IMR-90 (cell line): ENCODE data around the gene IQCK. TPM values are rescaled to one million over a fixed set of nuclear protein-coding genes. Genes with fewer than 3 reads are reported as not detected.
A peak's percentile ranks its signal among the peaks of the same experiment; 100 is the strongest.

Source experiments
- ATAC-seq: fragments of 200-7000 bp; cut with Tn5 transposase; 2 replicates; pipeline ENCODE4 v1.9.1; 2020; ENCODE audit warnings: low read depth, mild to moderate bottlenecking, moderate library complexity
- BruUV-seq: library from RNA; stranded (reverse); fragments of 400-500 nt; replicated peaks from 2 replicates; lab custom pipeline; 2021; lab: Mats Ljungman, UMichigan
- CTCF ChIA-PET: fragments of 300-600 bp; formaldehyde crosslinking; extraction: SDS; loops from one replicate; lab custom pipeline; 2021; ENCODE audit warnings: antibody characterized with exemption; lab: Yijun Ruan, JAX
- POLR2A ChIA-PET: fragments of 300-600 bp; sonication (Branson Sonifier 250); formaldehyde crosslinking; loops from one replicate; lab custom pipeline; 2022; ENCODE audit warnings: antibody characterized with exemption; ENCODE audit not compliant: unreplicated experiment; lab: Charles Lee
- DNase-seq: peaks from one replicate; pipeline ENCODE4 v3.0.0; 2013
- H2AFZ ChIP-seq: replicated peaks from 2 replicates; pipeline ENCODE3; 2013; ENCODE audit warnings: low read length, mild to moderate bottlenecking; ENCODE audit not compliant: poor library complexity
- H2AK5ac ChIP-seq: 2 replicates; pipeline ENCODE4 v1.6.1; 2013; ENCODE audit warnings: low read depth, low read length, inconsistent platforms
- H2AK9ac ChIP-seq: replicated peaks from 2 replicates; pipeline ENCODE3; 2013; ENCODE audit warnings: mild to moderate bottlenecking, low read depth, low read length, moderate library complexity; ENCODE audit not compliant: poor library complexity
- H2BK120ac ChIP-seq: 2 replicates; pipeline ENCODE4 v1.6.1; 2013; ENCODE audit warnings: low read depth, low read length, inconsistent platforms
- H2BK15ac ChIP-seq: 3 replicates; pipeline ENCODE4 v1.6.1; 2013; ENCODE audit warnings: low read depth, low read length, inconsistent platforms
- H2BK20ac ChIP-seq: 2 replicates; pipeline ENCODE4 v1.6.1; 2013; ENCODE audit warnings: low read depth, mild to moderate bottlenecking, inconsistent platforms, low read length, moderate library complexity
- H2BK5ac ChIP-seq: 2 replicates; pipeline ENCODE4 v1.6.1; 2013; ENCODE audit warnings: mild to moderate bottlenecking, low read depth, low read length, inconsistent platforms; ENCODE audit not compliant: poor library complexity, severe bottlenecking
- H3K14ac ChIP-seq: replicated peaks from 2 replicates; pipeline ENCODE4 v1.6.1; 2013; ENCODE audit warnings: low read depth, low read length, inconsistent platforms
- H3K18ac ChIP-seq: 2 replicates; pipeline ENCODE4 v1.6.1; 2013; ENCODE audit warnings: low read depth, low read length, control low read depth
- H3K23ac ChIP-seq: 2 replicates; pipeline ENCODE4 v1.6.1; 2013; ENCODE audit warnings: low read depth, low read length, inconsistent platforms
- H3K27ac ChIP-seq: 2 replicates; pipeline ENCODE4 v1.5.1; 2013; ENCODE audit warnings: mild to moderate bottlenecking, control low read depth, low read length; ENCODE audit not compliant: insufficient read depth
- H3K27me3 ChIP-seq: 2 replicates; pipeline ENCODE4 v1.6.1; 2013; ENCODE audit warnings: low read length; ENCODE audit not compliant: control insufficient read depth, insufficient read depth
- H3K36me3 ChIP-seq: 2 replicates; pipeline ENCODE4 v1.6.1; 2013; ENCODE audit warnings: low read length, mixed read lengths; ENCODE audit not compliant: control insufficient read depth, insufficient read depth
- H3K4ac ChIP-seq: 2 replicates; pipeline ENCODE4 v1.6.1; 2013; ENCODE audit warnings: low read depth, low read length, inconsistent platforms
- H3K4me1 ChIP-seq: 2 replicates; pipeline ENCODE4 v1.6.1; 2013; ENCODE audit warnings: low read length, mixed read lengths; ENCODE audit not compliant: control insufficient read depth, insufficient read depth
- H3K4me2 ChIP-seq: 2 replicates; pipeline ENCODE4 v1.6.1; 2013; ENCODE audit warnings: low read depth, mild to moderate bottlenecking, control low read depth, low read length, moderate library complexity
- H3K4me3 ChIP-seq: 2 replicates; pipeline ENCODE4 v1.5.1; 2013; ENCODE audit warnings: low read depth, mild to moderate bottlenecking, control low read depth, low read length, moderate library complexity; ENCODE audit not compliant: insufficient read depth
- H3K56ac ChIP-seq: 2 replicates; pipeline ENCODE4 v1.6.1; 2013; ENCODE audit warnings: low read length, inconsistent platforms; ENCODE audit not compliant: insufficient read depth; ENCODE audit errors: extremely low read depth
- H3K79me1 ChIP-seq, 2 experiments: 2 replicates each; pipeline ENCODE4 v1.6.1; 2013; ENCODE audit warnings: low read length in 2 of 2, inconsistent platforms in 1 of 2, low read depth in 1 of 2
- H3K9ac ChIP-seq: 2 replicates; pipeline ENCODE4 v1.6.1; 2013; ENCODE audit warnings: low read depth, low read length, control low read depth
- H3K9me1 ChIP-seq: 2 replicates; pipeline ENCODE4 v1.6.1; 2013; ENCODE audit warnings: low read length, inconsistent platforms; ENCODE audit not compliant: insufficient read depth
- H3K9me3 ChIP-seq: 2 replicates; pipeline ENCODE4 v1.6.1; 2013; ENCODE audit warnings: low read length; ENCODE audit not compliant: control insufficient read depth, insufficient read depth
- H4K20me1 ChIP-seq: 2 replicates; pipeline ENCODE4 v1.6.1; 2013; ENCODE audit warnings: low read length, inconsistent platforms; ENCODE audit not compliant: insufficient read depth
- H4K5ac ChIP-seq: 2 replicates; pipeline ENCODE4 v1.6.1; 2013; ENCODE audit warnings: mild to moderate bottlenecking, low read depth, low read length, control low read depth
- H4K8ac ChIP-seq, 2 experiments: 2 replicates each; pipeline ENCODE4 v1.6.1; 2013; ENCODE audit warnings: low read depth in 2 of 2, low read length in 2 of 2, control low read depth in 1 of 2, inconsistent platforms in 1 of 2
- H4K91ac ChIP-seq: 2 replicates; pipeline ENCODE4 v1.6.1; 2013; ENCODE audit warnings: low read depth, low read length, inconsistent platforms; ENCODE audit not compliant: insufficient read depth
- BHLHE40 ChIP-seq: fragments of 150-350 bp; IDR thresholded peaks from 2 replicates; pipeline ENCODE4 v1.6.1; 2016; ENCODE audit warnings: mild to moderate bottlenecking, low read depth, low read length
- CEBPB ChIP-seq: IDR thresholded peaks from 2 replicates; pipeline ENCODE4 v1.6.1; 2012; ENCODE audit warnings: low read depth, low read length, improper control_type of control experiment
- FOS ChIP-seq: fragments of 150-350 bp; IDR thresholded peaks from 2 replicates; pipeline ENCODE4 v1.6.1; 2016; ENCODE audit warnings: low read depth, low read length
- MAFK ChIP-seq: IDR thresholded peaks from 2 replicates; pipeline ENCODE4 v1.6.1; 2012; ENCODE audit warnings: low read depth, low read length, improper control_type of control experiment
- MAZ ChIP-seq: IDR thresholded peaks from 2 replicates; pipeline ENCODE4 v1.6.1; 2012; ENCODE audit warnings: low read depth, mild to moderate bottlenecking, low read length, improper control_type of control experiment, moderate library complexity, borderline replicate concordance
- MXI1 ChIP-seq: IDR thresholded peaks from 2 replicates; pipeline ENCODE4 v1.6.1; 2012; ENCODE audit warnings: low read depth, mild to moderate bottlenecking, low read length, moderate library complexity, borderline replicate concordance
- POLR2A ChIP-seq: IDR thresholded peaks from 2 replicates; pipeline ENCODE4 v1.6.1; 2012; ENCODE audit warnings: mild to moderate bottlenecking, low read depth, low read length
- RCOR1 ChIP-seq: IDR thresholded peaks from 2 replicates; pipeline ENCODE4 v1.6.1; 2012; ENCODE audit warnings: mild to moderate bottlenecking, low read length, improper control_type of control experiment; ENCODE audit not compliant: insufficient replicate concordance
- RFX5 ChIP-seq: IDR thresholded peaks from 2 replicates; pipeline ENCODE4 v1.8.0; 2012; ENCODE audit warnings: low read depth, mild to moderate bottlenecking, low read length, moderate library complexity
- SMC3 ChIP-seq: fragments of 150-350 bp; IDR thresholded peaks from 2 replicates; pipeline ENCODE4 v1.6.1; 2016; ENCODE audit warnings: low read depth, mild to moderate bottlenecking, antibody characterized with exemption, low read length, moderate library complexity
- WGBS, 2 experiments: methylation state at CpG; one replicate each; pipeline versions ENCODE4 v1.1.5 to v1.1.7; 2013; ENCODE audit warnings: missing lambda C conversion rate in 2 of 2; ENCODE audit not compliant: insufficient read length in 1 of 2; ENCODE audit errors: extremely low coverage in 2 of 2; 5-methylcytosine and 5-hydroxymethylcytosine counted together
- dilution Hi-C: fragments of 300-500 bp; cut with HindIII; formaldehyde crosslinking; loops from one replicate; pipeline ENCODE4 v1.14.3; 2018; ENCODE audit warnings: low sequenced_read_pairs; ENCODE audit not compliant: unreplicated experiment
- in situ Hi-C: fragments of 300-500 bp; cut with MboI; formaldehyde crosslinking; loops from 3 replicates; pipeline ENCODE4 v1.14.3; 2019; ENCODE audit warnings: low sequenced_read_pairs, inconsistent platforms, mixed read lengths
- intact Hi-C: fragments of 100-400 bp; cut with micrococcal nuclease; formaldehyde crosslinking; loops from 2 replicates; pipeline ENCODE4 v1.10.0; 2022
- polyA plus RNA-seq, 3 experiments: library from polyadenylated mRNA; depleted of rRNA; stranded (reverse); fragments of >200 nt; gene quantifications; 2 replicates each; pipeline ENCODE4 v1.2.3, GENCODE V29; 2012; ENCODE audit warnings: low replicate concordance in 1 of 3
- total RNA-seq: library from RNA; depleted of rRNA; stranded (reverse); fragments of >200 nt; gene quantifications from 2 replicates; pipeline ENCODE4 v1.2.3, GENCODE V29; 2012
- TF ChIP-seq, protein P1 (sequence below): conservative IDR thresholded peaks from 2 replicates; pipeline ENCODE4 v1.5.1; 2012; ENCODE audit warnings: mild to moderate bottlenecking, low read depth, low read length, improper control_type of control experiment
- TF ChIP-seq, protein P2 (sequence below): fragments of 150-350 bp; IDR thresholded peaks from 2 replicates; pipeline ENCODE4 v1.6.1; 2016; ENCODE audit warnings: low read depth, mild to moderate bottlenecking, low read length, moderate library complexity, borderline replicate concordance
- TF ChIP-seq, protein P3 (sequence below): fragments of 150-350 bp; IDR thresholded peaks from 2 replicates; pipeline ENCODE4 v1.6.1; 2017; ENCODE audit warnings: mild to moderate bottlenecking, antibody characterized with exemption, low read length, low read depth

Gene IQCK
- total and polyA plus RNA-seq, 2 of the 4 experiments (the other 2 are of a cell fraction), result 4.1 to 5.4 TPM

DNA sequence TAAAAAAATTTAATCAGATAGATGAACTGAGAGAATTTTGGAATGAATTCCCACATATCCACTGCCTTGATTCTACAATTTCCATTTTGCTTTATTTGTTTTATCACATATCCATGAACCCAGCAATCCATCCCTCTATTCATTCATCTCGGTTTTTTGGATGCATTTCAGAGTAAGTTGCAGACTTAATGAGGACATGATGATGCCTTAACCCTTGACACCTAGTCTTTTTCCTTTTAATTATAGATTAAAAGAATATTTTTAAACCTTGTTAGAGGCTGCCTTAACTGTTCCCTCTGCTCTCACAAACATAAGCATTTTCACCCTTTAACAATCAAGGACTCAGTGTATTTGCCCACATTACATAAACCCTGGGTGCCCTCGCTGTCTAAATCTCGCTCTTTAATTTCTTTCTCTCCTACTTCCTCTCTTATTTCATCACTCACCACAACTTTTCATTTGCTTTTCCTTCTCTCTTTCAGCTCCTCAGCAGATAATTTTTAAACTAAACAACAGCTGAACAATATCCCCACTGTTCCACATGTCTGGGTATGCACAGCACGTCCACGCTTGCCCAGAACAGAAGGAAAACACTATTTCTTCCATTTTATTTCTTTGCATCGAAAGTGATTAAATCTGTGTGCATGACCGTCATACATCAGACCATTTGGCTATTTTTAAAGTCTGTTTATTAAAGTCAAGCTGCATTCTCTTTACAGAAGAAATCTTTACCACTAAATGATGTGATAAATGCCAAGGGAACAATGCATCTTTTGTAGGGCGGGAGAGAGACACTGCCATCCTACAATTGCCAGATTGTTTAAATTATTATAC lies 39.9 kb downstream of the IQCK start:
- Histone ChIP-seq H3K9me3 (no peaks in the 10 kb centered on the region), H3K4ac (0 out of 2 replicates have a peak overlapping the region, but pooled peaks have one; percentile 26), H3K27ac (peak overlapping the region; percentile 42; the same call in 1 of the 2 replicates), H4K91ac (0 out of 2 replicates have a peak overlapping the region, but pooled peaks have one; percentile 46), H3K4me1 (peaks cover 7% of the 10 kb centered on the region), H4K20me1 (no peaks in the 10 kb centered on the region), H3K4me3 (peak overlapping the region; percentile 14; the same call in 1 of the 2 replicates), H2AFZ (no peak overlapping the region), H3K18ac (peak overlapping the region; percentile 41; the same call in 1 of the 2 replicates), H3K56ac (no peak overlapping the region), H2AK9ac (no peak overlapping the region), H3K14ac (peak overlapping the region; percentile 67; the same call in 1 of the 2 replicates), H4K5ac (peak overlapping the region; percentile 38), H3K27me3 (no peaks in the 10 kb centered on the region), H2BK15ac (no peak overlapping the region), H4K8ac (peak overlapping the region in 1 of 2 experiments; percentile 71; a peak in 2 of 4 replicates), H2BK20ac (no peak overlapping the region), H3K4me2 (peak overlapping the region; percentile 81), H3K79me1 (no peaks in the 10 kb centered on the region), H2BK5ac (peak overlapping the region; percentile 47), H3K9me1 (peaks cover 6% of the 10 kb centered on the region; the same call in 1 of the 2 replicates), H2BK120ac (peak overlapping the region; percentile 44; the same call in 1 of the 2 replicates), H3K9ac (no peak overlapping the region), H3K23ac (peak overlapping the region; percentile 26; the same call in 1 of the 2 replicates), H2AK5ac (no peak overlapping the region), H3K36me3 (no peaks in the 10 kb centered on the region)
- dilution Hi-C loops (no loop called here), intact Hi-C loops (loop anchor here (5.0 kb wide), 1 partner anchor 59 kb away; no protein-coding TSS in a partner anchor), in situ Hi-C loops (no loop called here)
- peak; percentile 61 for ATAC-seq
- WGBS, 2 experiments, result 23 to 100% methylated on average over 1 to 2 of the region's 8 CpGs
- no TSS peak for BruUV-seq
- POLR2A ChIA-PET, result interaction anchor here (0.6 kb wide), 1 partner anchor 127 kb away, joined by 3 read pairs; no protein-coding TSS in a partner anchor
- CTCF ChIA-PET, result no interaction called here
- DNase-seq, result peak; percentile 40
- TF ChIP-seq FOS (no peak), MAZ (no peak), BHLHE40 (no peak), MXI1 (no peak), SMC3 (no peak), CEBPB (no peak), RFX5 (no peak), MAFK (no peak), POLR2A (no peak), RCOR1 (no peak)
- TF ChIP-seq, protein P1, sequence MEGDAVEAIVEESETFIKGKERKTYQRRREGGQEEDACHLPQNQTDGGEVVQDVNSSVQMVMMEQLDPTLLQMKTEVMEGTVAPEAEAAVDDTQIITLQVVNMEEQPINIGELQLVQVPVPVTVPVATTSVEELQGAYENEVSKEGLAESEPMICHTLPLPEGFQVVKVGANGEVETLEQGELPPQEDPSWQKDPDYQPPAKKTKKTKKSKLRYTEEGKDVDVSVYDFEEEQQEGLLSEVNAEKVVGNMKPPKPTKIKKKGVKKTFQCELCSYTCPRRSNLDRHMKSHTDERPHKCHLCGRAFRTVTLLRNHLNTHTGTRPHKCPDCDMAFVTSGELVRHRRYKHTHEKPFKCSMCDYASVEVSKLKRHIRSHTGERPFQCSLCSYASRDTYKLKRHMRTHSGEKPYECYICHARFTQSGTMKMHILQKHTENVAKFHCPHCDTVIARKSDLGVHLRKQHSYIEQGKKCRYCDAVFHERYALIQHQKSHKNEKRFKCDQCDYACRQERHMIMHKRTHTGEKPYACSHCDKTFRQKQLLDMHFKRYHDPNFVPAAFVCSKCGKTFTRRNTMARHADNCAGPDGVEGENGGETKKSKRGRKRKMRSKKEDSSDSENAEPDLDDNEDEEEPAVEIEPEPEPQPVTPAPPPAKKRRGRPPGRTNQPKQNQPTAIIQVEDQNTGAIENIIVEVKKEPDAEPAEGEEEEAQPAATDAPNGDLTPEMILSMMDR, result no peak
- TF ChIP-seq, protein P2, sequence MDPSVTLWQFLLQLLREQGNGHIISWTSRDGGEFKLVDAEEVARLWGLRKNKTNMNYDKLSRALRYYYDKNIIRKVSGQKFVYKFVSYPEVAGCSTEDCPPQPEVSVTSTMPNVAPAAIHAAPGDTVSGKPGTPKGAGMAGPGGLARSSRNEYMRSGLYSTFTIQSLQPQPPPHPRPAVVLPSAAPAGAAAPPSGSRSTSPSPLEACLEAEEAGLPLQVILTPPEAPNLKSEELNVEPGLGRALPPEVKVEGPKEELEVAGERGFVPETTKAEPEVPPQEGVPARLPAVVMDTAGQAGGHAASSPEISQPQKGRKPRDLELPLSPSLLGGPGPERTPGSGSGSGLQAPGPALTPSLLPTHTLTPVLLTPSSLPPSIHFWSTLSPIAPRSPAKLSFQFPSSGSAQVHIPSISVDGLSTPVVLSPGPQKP, result no peak
- TF ChIP-seq, protein P3, sequence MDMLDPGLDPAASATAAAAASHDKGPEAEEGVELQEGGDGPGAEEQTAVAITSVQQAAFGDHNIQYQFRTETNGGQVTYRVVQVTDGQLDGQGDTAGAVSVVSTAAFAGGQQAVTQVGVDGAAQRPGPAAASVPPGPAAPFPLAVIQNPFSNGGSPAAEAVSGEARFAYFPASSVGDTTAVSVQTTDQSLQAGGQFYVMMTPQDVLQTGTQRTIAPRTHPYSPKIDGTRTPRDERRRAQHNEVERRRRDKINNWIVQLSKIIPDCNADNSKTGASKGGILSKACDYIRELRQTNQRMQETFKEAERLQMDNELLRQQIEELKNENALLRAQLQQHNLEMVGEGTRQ, result no peak
